ELF-1 (cell line): ENCODE data around the gene SHISA6.

Experiments
- DNase-seq: peaks from one replicate; pipeline ENCODE4 v3.0.0-alpha.2; 2016; ENCODE audit warnings: low read depth, low spot score

Gene SHISA6

GRCh38 chr17:11240841-11241610, at the start of gene SHISA6:
SHISA6 (plus strand) TSS chr17:11241213.
- no peak for DNase-seq

DNA sequence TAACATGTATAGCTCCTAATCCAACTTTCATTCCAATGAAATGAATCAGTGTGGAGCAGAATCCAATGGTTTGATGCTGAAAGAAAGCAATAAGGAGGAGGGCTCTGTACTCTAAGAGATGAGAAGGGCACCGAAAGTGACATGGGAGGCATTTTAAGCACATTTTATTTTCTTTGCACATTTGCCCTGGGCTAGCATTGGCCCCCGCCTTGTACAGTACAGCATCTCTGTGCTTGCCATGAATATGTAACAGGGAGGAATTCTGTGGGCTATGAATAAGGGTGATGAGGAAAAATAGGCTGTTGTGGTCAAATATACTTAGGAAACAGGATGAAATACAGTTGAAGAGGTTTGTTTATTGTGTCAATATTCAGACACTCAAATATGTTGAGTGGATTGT, 45.2 kb upstream of the SHISA6 start:
- no peak for DNase-seq

DNA sequence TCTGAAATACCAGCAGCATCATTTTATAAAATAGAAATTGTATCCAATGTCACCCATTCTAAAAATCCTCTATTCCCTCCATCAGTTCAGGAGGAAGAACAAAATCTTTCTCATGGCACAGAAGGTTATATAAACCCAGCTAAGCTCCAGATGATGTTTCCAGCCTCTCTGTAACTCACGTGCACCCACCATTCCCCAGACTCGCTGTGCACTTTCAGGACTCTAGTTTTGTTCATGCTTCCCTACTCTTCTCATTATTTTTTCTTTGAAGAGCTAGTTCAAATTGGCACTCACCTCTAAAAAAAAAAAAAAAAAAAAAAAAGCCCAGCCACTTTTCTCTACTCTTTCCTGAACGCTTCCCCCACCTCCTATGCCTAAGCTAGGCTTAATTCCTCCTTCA, 36.0 kb upstream of the SHISA6 start:
- DNase-seq: no peak

- no peak for DNase-seq
These were observed 35.4 kb upstream of the SHISA6 start for GRCh38 chr17:11205659-11206058.

DNA sequence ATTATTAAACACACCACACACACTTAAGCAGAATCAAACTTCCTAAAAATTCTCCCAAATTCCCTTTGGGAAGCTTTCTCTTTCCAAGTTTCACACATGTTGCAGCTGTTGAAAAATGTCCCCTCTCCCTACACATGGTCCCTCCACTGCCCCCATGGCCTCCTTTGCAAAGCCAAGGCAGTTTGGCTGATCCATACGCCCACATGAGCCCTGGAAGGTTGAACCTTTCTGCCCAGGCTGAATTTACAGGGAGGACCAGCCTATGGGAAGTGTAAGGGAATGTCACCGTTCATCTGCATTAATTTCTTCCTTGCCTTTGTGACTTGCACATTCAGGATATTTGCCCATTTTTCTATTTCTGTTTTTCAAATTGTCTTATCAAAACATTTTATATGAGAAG, 31.1 kb upstream of the SHISA6 start:
- no peak for DNase-seq

DNA sequence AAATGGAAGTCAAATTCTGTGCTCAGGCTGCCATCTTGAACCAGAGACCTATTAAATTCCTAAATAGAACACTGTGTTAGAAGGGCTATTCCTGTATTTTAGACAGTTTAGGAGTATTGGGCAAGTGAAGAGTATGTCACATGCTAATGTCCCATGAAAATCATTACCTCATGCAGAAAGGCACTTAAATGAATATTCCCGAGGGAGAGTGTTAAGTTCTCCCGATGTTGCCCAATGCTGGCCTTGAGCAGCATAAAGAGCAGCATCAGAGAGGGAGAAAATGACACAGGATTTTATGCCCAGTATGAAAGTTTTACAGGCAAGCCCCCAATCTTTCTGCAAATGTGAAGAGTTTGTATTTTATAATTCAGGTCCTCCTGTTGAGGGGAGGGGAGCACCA, 28.2 kb upstream of the SHISA6 start:
- no peak for DNase-seq

DNA sequence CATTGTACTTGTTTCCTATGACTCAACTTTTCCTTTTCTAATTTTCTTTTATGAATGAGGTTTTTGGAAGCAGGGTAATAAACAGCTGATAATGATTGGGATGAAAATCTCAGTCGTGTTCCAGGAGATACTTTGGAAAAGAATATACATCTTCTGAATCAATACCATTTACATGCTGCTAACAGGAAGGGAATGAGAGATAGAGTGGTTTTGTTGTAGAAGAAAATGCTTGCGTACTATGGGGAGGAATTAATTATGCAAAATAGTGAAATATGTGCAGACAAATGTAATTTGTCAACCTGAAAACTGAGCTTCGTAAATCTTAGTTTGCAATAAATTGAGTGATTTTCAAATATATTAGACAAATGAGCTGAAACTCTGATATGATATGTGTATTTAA, 24.0 kb upstream of the SHISA6 start:
- no peak for DNase-seq

GRCh38 chr17:11221196-11221595, 19.8 kb upstream of the SHISA6 start:
- no peak for DNase-seq

GRCh38 chr17:11221721-11222120, 19.3 kb upstream of the SHISA6 start:
- no peak for DNase-seq

DNA sequence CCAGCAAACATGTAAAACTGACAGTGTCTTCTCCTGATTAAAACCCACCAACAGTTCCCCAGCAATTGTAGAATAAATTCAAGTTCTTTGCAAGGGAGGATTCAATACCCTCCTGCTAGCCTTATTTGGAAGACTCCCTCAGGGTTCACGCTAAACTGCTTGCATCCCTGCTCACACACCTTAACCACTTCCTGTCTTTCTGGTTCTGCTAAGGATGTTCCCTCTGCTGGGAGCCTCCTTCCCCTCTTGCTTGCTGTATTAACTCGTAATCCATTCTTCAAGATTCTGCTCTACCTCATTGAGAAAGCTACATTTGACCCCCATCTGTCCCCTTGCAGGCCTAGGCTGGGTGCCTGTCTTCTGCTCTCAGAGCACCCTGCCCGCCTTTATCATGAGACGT, 2.3 kb upstream of the SHISA6 start:
- no peak for DNase-seq

DNA sequence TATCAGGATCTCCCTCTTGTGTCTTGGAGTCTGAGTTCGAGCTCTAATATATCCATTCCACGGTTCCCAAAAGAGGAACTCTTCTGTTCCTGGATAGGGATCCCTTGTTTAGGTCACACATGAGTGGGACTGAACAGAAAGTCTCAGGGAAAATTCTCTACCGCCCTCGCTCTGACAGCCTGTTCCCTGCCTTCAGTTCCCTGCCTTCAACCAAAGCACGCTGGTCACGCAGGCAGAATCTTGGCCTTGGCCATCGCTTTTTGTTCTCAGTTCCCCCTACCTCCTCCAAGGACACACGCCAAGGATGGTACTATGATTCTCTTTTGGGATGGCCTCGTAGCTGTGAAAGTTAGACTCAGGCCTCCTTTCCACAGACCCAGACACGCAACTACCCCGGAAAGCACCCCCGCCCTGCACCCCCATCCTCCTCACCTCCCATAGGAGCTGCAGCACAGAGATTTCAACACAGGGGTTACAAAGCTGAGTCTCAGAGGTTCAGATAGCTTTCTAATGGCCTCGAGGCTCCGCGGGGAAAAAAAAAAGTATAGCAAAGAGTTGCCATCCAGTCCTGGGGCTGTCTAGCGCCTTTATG, 1.5 kb upstream of the SHISA6 start:
- DNase-seq: no peak

DNA sequence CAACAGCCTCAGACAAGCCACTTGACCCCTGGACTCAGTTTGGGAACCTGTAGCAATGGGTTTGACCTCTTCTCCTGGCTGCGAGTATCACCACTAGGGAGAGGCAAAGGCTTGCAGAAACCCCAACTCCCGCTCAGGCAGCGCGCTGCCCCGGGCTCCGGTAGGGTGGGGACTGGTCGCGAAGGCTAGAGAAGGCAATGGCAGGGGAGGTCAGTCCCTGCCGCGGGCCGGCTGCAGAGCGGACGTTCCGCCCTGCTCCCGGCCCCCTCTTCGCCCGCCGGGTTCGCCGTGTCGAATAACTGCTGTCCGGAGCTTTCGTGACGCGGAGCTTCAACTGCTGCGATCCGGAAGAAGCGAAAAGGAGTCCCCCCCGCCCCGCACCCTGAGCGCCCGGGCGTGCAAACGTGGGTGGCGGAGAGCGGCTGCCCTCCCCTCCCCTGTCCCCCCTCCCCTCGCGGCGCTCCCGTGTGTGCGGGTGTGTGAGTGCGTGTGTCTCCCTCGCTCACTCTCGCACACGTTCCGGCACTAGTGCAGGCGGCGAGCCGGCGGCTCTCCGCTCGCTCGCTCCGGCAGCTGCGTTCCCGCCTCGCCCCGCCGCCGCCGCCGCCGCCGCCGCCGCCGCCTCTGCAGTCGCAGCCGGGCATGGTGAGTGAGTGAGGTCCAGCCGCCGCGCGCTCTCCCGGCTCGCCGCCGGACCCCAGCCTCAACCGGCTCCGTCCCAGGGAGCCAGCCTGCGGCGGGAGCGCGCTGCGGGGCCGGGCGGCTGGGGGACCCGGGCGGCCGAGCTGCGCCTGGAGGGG, 772 bp upstream of the SHISA6 start:
- DNase-seq: peak; percentile 23

DNA sequence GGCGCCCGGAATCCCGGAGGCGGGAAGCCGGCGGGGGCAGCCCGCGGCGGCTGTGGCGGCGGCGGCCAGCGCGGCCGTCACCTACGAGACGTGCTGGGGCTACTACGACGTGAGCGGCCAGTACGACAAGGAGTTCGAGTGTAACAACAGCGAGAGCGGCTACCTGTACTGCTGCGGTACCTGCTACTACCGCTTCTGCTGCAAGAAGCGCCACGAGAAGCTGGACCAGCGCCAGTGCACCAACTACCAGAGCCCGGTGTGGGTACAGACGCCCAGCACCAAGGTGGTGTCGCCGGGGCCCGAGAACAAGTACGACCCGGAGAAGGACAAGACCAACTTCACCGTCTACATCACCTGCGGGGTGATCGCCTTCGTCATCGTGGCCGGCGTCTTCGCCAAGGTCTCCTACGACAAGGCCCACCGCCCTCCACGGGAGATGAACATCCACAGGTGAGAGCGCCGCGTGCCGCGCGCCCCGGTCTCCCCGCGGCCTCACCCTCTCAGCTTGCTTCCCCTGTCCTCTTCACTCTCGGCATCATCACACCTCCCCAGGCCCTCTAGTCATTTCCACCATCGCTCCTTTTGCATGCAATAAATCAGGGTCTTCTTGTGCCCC, 706 bp downstream of the SHISA6 start:
- DNase-seq: no peak

DNA sequence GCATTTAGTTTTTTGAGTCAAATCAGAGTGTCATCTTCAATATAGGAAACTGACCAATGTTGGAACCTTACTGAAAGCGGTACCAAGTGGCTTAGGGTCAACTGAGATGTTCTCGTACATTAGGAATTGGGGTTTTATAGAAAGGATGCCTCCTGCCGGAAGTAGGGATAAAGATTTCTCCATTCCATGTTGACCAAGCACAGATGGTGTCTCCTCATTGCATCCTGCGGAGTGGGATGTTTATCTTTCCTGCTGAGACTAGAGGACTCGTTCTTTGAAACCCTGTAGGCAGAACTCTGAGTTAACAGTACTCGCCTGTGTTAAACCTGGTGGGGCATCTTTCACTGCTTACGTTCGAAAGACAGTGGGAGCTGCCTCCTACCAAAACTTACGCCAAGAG, 1.4 kb downstream of the SHISA6 start:
- DNase-seq: no peak

DNA sequence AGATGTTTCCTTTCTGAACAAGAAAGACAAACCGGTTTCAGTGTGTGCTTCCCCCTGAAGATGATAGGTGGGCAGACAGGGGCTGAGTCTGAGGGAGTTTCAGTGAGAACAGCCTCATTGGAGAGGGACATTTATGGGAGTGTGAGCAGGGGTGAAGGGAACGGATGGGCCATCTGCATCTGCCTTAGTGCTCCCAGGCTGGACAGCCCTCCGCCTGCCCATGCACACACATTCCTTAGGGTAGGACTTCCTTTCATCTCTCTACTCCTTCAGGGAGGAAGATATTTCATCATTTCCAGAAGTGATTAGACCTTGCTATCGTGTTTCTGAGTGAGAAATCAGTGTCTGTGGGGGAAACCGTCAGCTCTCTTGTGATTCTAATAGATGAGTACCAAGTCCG, 3.8 kb downstream of the SHISA6 start:
- no peak for DNase-seq

DNA sequence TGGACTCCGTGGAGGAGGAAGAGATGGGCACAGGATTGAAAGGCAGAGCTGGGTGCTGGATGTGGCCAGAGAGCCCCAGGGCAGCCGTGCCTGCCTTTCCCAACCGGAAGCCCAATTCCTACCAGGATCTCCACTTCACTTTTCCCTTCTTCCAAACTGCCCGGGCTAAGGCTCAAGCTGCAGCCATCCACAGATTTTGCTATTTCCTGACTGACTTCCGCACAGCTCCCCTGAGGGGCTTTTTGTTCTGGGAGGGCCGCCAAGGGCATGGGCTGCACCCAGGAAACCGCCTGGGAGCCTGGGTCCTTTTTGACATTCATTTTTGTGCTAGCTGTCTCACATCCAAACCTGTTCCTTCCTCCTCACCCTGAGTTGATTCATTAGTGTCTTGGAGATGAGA, 4.2 kb downstream of the SHISA6 start:
- no peak for DNase-seq

- DNase-seq: no peak
These were observed 4.8 kb downstream of the SHISA6 start for GRCh38 chr17:11245791-11246190.

- no peak for DNase-seq
These were observed 9.1 kb downstream of the SHISA6 start for GRCh38 chr17:11250161-11250560.

DNA sequence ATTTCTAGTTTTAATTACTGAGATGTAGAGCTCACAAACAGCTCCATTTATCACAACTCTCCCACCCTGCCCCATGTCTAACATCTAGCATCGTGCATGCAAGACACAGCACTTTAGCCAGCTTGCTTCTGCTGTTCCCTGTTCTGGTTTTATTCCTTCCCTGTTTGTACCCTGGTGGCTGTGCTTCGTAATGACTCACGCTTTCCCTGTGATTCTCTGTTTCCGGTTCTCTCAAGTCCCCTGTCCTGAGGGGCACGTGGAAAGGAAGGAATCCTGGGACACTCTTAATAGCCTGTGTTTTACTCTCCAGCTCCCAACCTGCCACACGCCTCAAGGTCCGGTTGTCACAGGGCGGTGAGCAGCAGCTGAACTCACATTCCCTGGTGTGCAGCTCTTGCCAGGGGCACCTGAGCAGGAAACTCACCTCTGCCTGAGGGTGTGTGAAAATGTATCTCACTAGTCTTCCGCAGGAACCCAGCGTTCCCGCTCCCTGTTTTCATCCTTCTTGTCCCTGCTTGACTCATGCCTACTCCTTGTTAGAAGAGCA, 10.6 kb downstream of the SHISA6 start:
- no peak for DNase-seq

- no peak for DNase-seq
These were observed 11.1 kb downstream of the SHISA6 start for GRCh38 chr17:11252146-11252545.

DNA sequence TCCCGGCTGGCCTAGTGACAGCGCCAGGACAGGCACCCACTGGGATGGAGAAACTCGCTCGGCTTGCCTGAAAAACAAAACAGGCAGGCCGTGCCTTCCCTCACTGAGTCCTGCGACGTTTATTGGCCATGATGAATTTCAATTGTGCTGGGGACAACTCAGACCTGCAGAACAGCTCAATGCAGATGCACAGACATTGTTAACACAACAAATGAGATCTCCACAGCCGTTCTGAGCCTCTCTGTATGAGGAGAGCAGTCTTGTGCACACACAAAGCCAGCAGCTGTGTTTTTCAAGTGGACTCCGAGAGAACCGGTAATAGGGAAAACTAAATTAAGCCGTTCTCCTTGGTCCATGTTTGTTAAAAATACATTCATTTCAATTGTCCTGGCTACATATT, 15.9 kb downstream of the SHISA6 start:
- DNase-seq: no peak
